Measurements from ENCODE around the gene MRPS33. TPM values are rescaled to one million over a fixed set of nuclear protein-coding genes. Genes with fewer than 3 reads are reported as not detected.

Gene MRPS33
- total and polyA plus RNA-seq, 2 of the 13 experiments (the other 11 are each of a cell fraction or from before 2014, with no cell fraction given): 50.9 to 91.0 TPM

DNA sequence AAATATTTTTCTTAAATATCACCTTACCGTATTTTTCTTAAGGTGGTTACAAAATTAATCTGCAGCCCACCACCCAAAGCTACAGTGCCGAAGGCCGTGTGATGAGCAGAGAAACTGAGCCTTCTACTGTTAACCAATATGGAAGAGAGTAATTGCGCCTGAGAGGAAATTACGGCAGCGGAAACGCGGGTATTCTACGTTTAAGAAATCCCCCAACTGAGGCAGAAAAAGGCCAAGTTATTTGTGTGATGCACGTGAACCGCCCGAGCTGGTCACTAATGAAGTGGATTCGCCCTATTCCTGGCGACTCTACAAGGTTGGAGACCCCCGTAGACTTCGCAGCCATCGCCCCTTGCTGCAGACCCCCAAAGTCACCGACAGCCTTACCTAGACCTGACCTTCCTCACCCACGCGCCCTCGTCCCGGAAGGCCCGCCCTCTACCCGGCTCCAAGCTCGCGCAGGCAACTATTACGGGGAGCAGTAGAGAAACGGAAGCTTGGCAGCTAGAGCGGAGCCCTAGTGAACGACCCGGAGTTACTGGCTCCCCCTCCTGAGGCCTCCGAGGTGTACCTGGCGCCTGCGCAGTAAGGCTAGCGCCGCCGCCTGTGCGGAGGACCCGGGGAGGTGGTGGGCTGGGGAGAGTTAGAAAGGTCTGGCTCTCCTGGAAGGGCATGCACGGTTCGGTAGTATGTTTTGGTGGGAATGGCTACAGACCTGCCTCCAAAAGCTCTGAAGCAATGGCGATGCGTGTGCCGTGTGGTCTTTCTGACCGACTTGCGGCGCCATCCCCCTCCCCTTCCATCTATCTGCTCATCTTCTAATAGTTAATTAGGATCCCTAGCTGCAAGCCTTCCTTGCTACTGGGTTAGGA lies at the start of gene MRPS33 (continued):
- TF ChIP-seq PAF1 (CRISPR knock-in tag; IDR thresholded peaks at IDR 0.05) (no peak), KLF11 (CRISPR knock-in tag; IDR thresholded peaks at IDR 0.05) (peak; percentile 41; the same call in 1 of the 2 replicates), MED13 (CRISPR knock-in tag; IDR thresholded peaks at IDR 0.05) (peak; percentile 72; the same call in 1 of the 2 replicates), NFE2L1 (CRISPR knock-in tag; IDR thresholded peaks at IDR 0.05; ENCODE audit: borderline replicate concordance) (no peak), EZH2 (conservative IDR thresholded peaks at IDR 0.05; ENCODE audit: low read depth, low read length) (no peak), ZMAT3 (CRISPR knock-in tag; conservative IDR thresholded peaks at IDR 0.05) (peak; percentile 84), ZNF781 (CRISPR knock-in tag; IDR thresholded peaks at IDR 0.05; ENCODE audit: borderline replicate concordance, not compliant biosample characterization) (peak; percentile 89), ZNF883 (CRISPR knock-in tag; IDR thresholded peaks at IDR 0.05; ENCODE audit: not compliant biosample characterization) (peak; percentile 38), SP2 (CRISPR knock-in tag; IDR thresholded peaks at IDR 0.05) (peak; percentile 89), SRSF4 (IDR thresholded peaks at IDR 0.05; ENCODE audit: low read depth, low read length, poor library complexity, severe bottlenecking) (no peak), U2AF1 (optimal IDR thresholded peaks at IDR 0.05; ENCODE audit: low read depth, low read length) (peak; percentile 92)
- TF ChIP-seq, protein P1, sequence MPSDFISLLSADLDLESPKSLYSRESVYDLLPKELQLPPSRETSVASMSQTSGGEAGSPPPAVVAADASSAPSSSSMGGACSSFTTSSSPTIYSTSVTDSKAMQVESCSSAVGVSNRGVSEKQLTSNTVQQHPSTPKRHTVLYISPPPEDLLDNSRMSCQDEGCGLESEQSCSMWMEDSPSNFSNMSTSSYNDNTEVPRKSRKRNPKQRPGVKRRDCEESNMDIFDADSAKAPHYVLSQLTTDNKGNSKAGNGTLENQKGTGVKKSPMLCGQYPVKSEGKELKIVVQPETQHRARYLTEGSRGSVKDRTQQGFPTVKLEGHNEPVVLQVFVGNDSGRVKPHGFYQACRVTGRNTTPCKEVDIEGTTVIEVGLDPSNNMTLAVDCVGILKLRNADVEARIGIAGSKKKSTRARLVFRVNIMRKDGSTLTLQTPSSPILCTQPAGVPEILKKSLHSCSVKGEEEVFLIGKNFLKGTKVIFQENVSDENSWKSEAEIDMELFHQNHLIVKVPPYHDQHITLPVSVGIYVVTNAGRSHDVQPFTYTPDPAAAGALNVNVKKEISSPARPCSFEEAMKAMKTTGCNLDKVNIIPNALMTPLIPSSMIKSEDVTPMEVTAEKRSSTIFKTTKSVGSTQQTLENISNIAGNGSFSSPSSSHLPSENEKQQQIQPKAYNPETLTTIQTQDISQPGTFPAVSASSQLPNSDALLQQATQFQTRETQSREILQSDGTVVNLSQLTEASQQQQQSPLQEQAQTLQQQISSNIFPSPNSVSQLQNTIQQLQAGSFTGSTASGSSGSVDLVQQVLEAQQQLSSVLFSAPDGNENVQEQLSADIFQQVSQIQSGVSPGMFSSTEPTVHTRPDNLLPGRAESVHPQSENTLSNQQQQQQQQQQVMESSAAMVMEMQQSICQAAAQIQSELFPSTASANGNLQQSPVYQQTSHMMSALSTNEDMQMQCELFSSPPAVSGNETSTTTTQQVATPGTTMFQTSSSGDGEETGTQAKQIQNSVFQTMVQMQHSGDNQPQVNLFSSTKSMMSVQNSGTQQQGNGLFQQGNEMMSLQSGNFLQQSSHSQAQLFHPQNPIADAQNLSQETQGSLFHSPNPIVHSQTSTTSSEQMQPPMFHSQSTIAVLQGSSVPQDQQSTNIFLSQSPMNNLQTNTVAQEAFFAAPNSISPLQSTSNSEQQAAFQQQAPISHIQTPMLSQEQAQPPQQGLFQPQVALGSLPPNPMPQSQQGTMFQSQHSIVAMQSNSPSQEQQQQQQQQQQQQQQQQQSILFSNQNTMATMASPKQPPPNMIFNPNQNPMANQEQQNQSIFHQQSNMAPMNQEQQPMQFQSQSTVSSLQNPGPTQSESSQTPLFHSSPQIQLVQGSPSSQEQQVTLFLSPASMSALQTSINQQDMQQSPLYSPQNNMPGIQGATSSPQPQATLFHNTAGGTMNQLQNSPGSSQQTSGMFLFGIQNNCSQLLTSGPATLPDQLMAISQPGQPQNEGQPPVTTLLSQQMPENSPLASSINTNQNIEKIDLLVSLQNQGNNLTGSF (CRISPR knock-in tag; IDR thresholded peaks at IDR 0.05): 0 out of 2 replicates have a peak, but pooled peaks have one; percentile 41
- TF ChIP-seq, protein P2, sequence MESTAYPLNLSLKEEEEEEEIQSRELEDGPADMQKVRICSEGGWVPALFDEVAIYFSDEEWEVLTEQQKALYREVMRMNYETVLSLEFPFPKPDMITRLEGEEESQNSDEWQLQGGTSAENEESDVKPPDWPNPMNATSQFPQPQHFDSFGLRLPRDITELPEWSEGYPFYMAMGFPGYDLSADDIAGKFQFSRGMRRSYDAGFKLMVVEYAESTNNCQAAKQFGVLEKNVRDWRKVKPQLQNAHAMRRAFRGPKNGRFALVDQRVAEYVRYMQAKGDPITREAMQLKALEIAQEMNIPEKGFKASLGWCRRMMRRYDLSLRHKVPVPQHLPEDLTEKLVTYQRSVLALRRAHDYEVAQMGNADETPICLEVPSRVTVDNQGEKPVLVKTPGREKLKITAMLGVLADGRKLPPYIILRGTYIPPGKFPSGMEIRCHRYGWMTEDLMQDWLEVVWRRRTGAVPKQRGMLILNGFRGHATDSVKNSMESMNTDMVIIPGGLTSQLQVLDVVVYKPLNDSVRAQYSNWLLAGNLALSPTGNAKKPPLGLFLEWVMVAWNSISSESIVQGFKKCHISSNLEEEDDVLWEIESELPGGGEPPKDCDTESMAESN (CRISPR knock-in tag; conservative IDR thresholded peaks at IDR 0.05): peak; percentile 67; the same call in 1 of the 2 replicates
- TF ChIP-seq, protein P3, sequence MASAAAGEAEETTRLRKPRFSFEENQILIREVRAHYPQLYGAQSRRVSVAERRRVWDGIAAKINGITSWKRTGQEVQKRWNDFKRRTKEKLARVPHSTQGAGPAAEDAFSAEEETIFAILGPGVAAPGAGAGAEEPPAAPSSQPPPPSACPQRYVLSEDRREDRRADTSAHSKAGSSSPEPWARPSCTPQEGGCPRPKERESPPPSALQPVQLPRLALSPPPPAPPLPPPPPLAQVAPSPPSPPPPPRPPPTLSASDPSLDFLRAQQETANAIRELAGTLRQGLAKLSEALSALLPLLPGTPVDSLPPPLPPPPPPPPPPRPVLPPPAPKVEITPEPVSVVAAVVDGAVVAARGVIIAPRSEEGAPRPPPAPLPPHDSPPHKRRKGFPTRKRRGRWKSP (CRISPR knock-in tag; IDR thresholded peaks at IDR 0.05): peak; percentile 94
- TF ChIP-seq, protein P4, sequence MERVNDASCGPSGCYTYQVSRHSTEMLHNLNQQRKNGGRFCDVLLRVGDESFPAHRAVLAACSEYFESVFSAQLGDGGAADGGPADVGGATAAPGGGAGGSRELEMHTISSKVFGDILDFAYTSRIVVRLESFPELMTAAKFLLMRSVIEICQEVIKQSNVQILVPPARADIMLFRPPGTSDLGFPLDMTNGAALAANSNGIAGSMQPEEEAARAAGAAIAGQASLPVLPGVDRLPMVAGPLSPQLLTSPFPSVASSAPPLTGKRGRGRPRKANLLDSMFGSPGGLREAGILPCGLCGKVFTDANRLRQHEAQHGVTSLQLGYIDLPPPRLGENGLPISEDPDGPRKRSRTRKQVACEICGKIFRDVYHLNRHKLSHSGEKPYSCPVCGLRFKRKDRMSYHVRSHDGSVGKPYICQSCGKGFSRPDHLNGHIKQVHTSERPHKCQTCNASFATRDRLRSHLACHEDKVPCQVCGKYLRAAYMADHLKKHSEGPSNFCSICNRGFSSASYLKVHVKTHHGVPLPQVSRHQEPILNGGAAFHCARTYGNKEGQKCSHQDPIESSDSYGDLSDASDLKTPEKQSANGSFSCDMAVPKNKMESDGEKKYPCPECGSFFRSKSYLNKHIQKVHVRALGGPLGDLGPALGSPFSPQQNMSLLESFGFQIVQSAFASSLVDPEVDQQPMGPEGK (CRISPR knock-in tag; IDR thresholded peaks at IDR 0.05): no peak; the same call in 1 of the 2 replicates
- TF ChIP-seq, protein P5, sequence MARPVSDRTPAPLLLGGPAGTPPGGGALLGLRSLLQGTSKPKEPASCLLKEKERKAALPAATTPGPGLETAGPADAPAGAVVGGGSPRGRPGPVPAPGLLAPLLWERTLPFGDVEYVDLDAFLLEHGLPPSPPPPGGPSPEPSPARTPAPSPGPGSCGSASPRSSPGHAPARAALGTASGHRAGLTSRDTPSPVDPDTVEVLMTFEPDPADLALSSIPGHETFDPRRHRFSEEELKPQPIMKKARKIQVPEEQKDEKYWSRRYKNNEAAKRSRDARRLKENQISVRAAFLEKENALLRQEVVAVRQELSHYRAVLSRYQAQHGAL (CRISPR knock-in tag; IDR thresholded peaks at IDR 0.05; ENCODE audit: not compliant biosample characterization): no peak

Measured in HepG2 (cell line).